Loucy (cell line): ENCODE measurements around the gene CCDC40.
A peak's percentile ranks its signal among the peaks of the same experiment; 100 is the strongest.

Experiments used
- CTCF ChIP-seq: fragments of 200-600 bp; sonication (generic); conservative IDR thresholded peaks from 2 replicates; pipeline ENCODE4 v1.5.1; 2014; ENCODE audit warnings: mild to moderate bottlenecking, antibody characterized with exemption, low read length
- EZH2phosphoT487 ChIP-seq: fragments of 200-600 bp; IDR thresholded peaks from 2 replicates; pipeline ENCODE4 v1.6.1; 2018; ENCODE audit warnings: antibody characterized with exemption, mild to moderate bottlenecking, moderate library complexity, borderline replicate concordance

- TF ChIP-seq CTCF (peak; percentile 58), EZH2phosphoT487 (no peak)
Measured at GRCh38 chr17:80101011-80101945, 64.8 kb downstream of the CCDC40 start, which contains the start of gene GAA.
